ENCODE data around the gene CCSER1. TPM values are rescaled to one million over a fixed set of nuclear protein-coding genes. Genes with fewer than 3 reads are reported as not detected.

The CCSER1 gene
- total and polyA plus RNA-seq, 4 donors: 0.18 to 2.3 (median 1.2) TPM

GRCh38 chr4:91108751-91109150 lies 981.6 kb downstream of the CCSER1 start:
- 82% methylated on average over 3 of the region's 3 CpGs for WGBS
- no peak overlapping the region for H3K27ac ChIP-seq (ENCODE audit: low read depth in 1 of 2, low read length in 2 of 2)
- H3K4me3 ChIP-seq (ENCODE audit: low read depth in 1 of 3, low read length in 3 of 3): no peak overlapping the region
- no peaks in the 10 kb centered on the region for H3K9me3 ChIP-seq (ENCODE audit: control insufficient read depth in 4 of 4, low read length in 3 of 4)
- H3K4me1 ChIP-seq (ENCODE audit: control insufficient read depth in 4 of 4, insufficient read depth in 4 of 4, low read length in 3 of 4): no peaks in the 10 kb centered on the region
- no peak overlapping the region for H3K9ac ChIP-seq (ENCODE audit: low read depth in 1 of 2, low read length in 2 of 2)
- DNase-seq (ENCODE audit: low spot score): no peak
- H3K27me3 ChIP-seq (ENCODE audit: control insufficient read depth in 4 of 4, insufficient read depth in 4 of 4, low read length in 3 of 4): no peaks in the 10 kb centered on the region
- no peaks in the 10 kb centered on the region for H3K36me3 ChIP-seq (ENCODE audit: control insufficient read depth in 4 of 4, insufficient read depth in 3 of 4, low read depth in 1 of 4, low read length in 3 of 4)
- no peak for TF ChIP-seq EGR1 (IDR thresholded peaks at IDR 0.05; ENCODE audit: low read depth in 2 of 2)
- no peak for TF ChIP-seq YY1 (IDR thresholded peaks at IDR 0.05)
- TF ChIP-seq REST (IDR thresholded peaks at IDR 0.05): no peak
- TF ChIP-seq HNF4G (IDR thresholded peaks at IDR 0.05): no peak
- TF ChIP-seq RAD21 (IDR thresholded peaks at IDR 0.05): no peak
- no peak for TF ChIP-seq RXRA (IDR thresholded peaks at IDR 0.05)
- TF ChIP-seq SP1 (IDR thresholded peaks at IDR 0.05): no peak

- Histone ChIP-seq H3K27me3 (ENCODE audit: control insufficient read depth in 4 of 4, insufficient read depth in 4 of 4, low read length in 3 of 4) (no peaks in the 10 kb centered on the region), H3K9ac (ENCODE audit: low read depth in 1 of 2, low read length in 2 of 2) (no peak overlapping the region), H3K9me3 (ENCODE audit: control insufficient read depth in 4 of 4, low read length in 3 of 4) (no peaks in the 10 kb centered on the region), H3K27ac (ENCODE audit: low read depth in 1 of 2, low read length in 2 of 2) (no peak overlapping the region), H3K4me1 (ENCODE audit: control insufficient read depth in 4 of 4, insufficient read depth in 4 of 4, low read length in 3 of 4) (no peaks in the 10 kb centered on the region), H3K36me3 (ENCODE audit: control insufficient read depth in 4 of 4, insufficient read depth in 3 of 4, low read depth in 1 of 4, low read length in 3 of 4) (no peaks in the 10 kb centered on the region), H3K4me3 (ENCODE audit: low read depth in 1 of 3, low read length in 3 of 3) (no peak overlapping the region)
- TF ChIP-seq HNF4G (IDR thresholded peaks at IDR 0.05) (no peak), HNF4A (conservative IDR thresholded peaks at IDR 0.05) (no peak), MAX (IDR thresholded peaks at IDR 0.05) (no peak), REST (IDR thresholded peaks at IDR 0.05) (no peak), JUND (IDR thresholded peaks at IDR 0.05) (no peak), SP1 (IDR thresholded peaks at IDR 0.05) (no peak), GABPA (IDR thresholded peaks at IDR 0.05 in 1 of 2, conservative IDR thresholded peaks at IDR 0.05 in 1 of 2) (no peak)
- WGBS: 65% methylated on average over 1 of the region's 1 CpG
- DNase-seq (ENCODE audit: low spot score): no peak
Observed at GRCh38 chr4:91111556-91111955, 984.4 kb downstream of the CCSER1 start.

Measured in liver (tissue), 9 donors.